HEK293 (cell line): Measurements from ENCODE around the gene CATSPERD.

ENCODE experiments used
- SCRT2 ChIP-seq: fragments of 450-650 bp; formaldehyde crosslinking; IDR thresholded peaks from 2 replicates; pipeline ENCODE4 v1.5.1; 2016; ENCODE audit warnings: missing biosample characterization, missing genetic modification characterization
- YY1 ChIP-seq: fragments of 450-650 bp; formaldehyde crosslinking; IDR thresholded peaks from 2 replicates; pipeline ENCODE4 v1.5.1; 2018; ENCODE audit warnings: missing biosample characterization, missing genetic modification characterization
- ZNF514 ChIP-seq: fragments of 450-650 bp; formaldehyde crosslinking; IDR thresholded peaks from 2 replicates; pipeline ENCODE4 v1.5.1; 2016; ENCODE audit warnings: missing biosample characterization, missing genetic modification characterization
- ZSCAN23 ChIP-seq: fragments of 450-650 bp; formaldehyde crosslinking; IDR thresholded peaks from 2 replicates; pipeline ENCODE4 v1.5.1; 2016; ENCODE audit warnings: missing biosample characterization, missing genetic modification characterization
- TF ChIP-seq, protein P1 (sequence below): fragments of 450-650 bp; formaldehyde crosslinking; IDR thresholded peaks from 2 replicates; pipeline ENCODE4 v1.5.1; 2016; ENCODE audit warnings: missing biosample characterization, missing genetic modification characterization

DNA sequence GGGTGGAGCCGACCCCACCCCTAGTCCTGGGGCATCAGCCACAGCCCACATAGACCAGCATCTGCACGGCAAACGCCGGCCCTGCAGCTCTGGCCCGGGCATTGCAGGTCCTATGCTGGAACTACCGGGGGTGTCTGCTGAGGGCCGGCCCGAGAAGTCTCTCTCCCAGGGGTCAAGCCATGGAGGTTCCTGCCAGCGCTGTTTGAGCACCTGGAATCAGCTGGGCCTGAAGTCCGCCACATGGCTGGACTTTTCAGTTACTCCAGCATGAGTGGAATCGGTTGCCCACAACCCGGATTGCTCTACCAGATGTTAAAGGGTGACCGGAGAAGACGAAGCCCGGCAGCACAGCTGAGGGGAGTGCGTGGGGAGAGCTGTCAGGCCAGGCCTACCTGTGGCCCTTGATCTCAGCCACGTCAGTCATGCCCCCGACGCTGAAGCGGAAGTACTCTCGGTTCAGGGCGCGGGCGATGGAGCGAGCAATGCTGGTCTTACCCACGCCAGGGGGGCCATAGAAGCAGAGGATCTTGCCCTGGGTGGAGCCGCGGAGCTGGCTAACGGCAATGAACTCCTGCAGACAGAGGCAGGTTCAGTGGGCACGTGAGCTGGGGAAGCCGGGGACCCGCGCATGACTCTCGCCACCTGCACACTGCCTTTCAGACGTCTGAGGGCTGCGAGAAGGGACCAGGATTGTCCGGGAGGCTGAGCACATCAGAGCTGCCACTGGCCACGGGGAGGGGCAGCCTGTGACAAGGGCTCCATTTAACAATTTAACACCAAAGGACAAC is 21.6 kb upstream of the CATSPERD start:
- TF ChIP-seq ZNF514 (tag by site-specific recombination) (no peak), ZSCAN23 (tag by site-specific recombination) (no peak), YY1 (tag by site-specific recombination) (no peak), SCRT2 (tag by site-specific recombination) (no peak)
- TF ChIP-seq, protein P1, sequence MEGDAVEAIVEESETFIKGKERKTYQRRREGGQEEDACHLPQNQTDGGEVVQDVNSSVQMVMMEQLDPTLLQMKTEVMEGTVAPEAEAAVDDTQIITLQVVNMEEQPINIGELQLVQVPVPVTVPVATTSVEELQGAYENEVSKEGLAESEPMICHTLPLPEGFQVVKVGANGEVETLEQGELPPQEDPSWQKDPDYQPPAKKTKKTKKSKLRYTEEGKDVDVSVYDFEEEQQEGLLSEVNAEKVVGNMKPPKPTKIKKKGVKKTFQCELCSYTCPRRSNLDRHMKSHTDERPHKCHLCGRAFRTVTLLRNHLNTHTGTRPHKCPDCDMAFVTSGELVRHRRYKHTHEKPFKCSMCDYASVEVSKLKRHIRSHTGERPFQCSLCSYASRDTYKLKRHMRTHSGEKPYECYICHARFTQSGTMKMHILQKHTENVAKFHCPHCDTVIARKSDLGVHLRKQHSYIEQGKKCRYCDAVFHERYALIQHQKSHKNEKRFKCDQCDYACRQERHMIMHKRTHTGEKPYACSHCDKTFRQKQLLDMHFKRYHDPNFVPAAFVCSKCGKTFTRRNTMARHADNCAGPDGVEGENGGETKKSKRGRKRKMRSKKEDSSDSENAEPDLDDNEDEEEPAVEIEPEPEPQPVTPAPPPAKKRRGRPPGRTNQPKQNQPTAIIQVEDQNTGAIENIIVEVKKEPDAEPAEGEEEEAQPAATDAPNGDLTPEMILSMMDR (tag by site-specific recombination) = no peak
